Raji (cell line): ENCODE data around the gene LMF2.

ENCODE experiments used
- POLR2A ChIP-seq: IDR thresholded peaks from 2 replicates; pipeline ENCODE4 v1.6.1; 2011; ENCODE audit warnings: low read depth, low read length, control low read depth; ENCODE audit not compliant: insufficient read depth

The LMF2 gene

DNA sequence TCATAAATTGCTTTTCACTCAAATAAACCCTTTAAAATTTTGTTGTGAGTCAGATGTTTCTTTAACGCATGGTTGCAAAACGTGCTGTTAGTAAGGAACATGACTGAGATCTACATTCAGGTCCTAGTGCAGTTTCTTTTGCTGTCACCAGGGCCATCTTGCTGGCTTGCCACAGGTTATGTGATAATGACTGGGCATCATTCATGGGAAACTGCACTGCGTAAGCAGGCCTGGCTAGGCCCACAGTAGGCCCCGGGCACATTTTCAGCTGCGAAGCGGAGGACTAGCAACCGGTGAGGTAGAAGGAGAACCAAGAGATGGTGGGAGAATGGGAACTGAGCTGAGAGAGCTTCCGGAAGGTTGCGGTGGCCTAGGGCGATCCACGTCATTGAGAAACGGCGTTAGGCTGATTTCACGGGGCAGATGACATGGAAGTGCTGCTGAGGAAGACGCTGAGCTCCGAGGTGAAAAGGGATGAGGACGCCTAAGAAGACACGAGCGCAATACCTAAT lies 35.0 kb upstream of the LMF2 start:
- no peak for TF ChIP-seq POLR2A

DNA sequence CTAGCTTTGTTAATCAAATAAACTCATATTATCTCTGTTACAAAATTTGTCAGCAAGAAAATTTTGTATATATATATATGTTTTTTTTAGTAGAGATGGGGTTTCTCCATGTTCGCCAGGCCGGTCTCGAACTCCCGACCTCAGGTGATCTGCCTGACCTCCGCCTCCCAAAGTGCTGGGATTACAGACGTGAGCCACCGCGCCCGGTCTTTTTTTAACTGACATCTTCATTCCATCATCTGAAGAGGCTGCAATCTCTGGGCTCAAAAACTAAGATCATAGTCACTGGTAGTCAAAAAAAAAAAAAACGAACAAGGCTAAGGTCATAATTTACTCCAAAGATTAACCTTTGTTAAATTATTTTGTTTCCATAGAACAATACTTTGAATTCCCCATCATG lies 32.9 kb upstream of the LMF2 start:
- TF ChIP-seq POLR2A = no peak

- no peak for TF ChIP-seq POLR2A
Observed at GRCh38 chr22:50537765-50538164, 30.3 kb upstream of the LMF2 start.

DNA sequence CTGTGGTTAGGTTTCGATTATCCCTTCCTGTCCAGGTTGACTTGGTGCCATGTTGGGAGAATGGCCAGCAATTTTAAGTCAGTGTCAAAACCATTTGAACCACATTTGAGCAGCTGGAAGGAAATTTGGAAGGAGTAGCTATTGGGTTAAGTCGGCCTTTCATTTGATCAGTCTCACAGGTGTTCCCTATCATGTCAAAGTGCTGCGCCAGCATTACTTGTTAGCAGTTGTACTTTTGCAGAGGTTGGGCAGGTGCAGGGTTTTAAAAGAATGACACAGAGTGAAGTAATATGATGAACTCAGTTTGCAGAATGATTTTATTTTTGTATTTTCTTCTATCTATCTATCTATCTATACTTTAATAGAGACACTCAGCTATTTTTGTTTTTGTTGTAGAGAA lies 28.7 kb upstream of the LMF2 start:
- no peak for TF ChIP-seq POLR2A

- TF ChIP-seq POLR2A = peak; percentile 53
Observed at GRCh38 chr22:50535113-50535512, 27.6 kb upstream of the LMF2 start.

DNA sequence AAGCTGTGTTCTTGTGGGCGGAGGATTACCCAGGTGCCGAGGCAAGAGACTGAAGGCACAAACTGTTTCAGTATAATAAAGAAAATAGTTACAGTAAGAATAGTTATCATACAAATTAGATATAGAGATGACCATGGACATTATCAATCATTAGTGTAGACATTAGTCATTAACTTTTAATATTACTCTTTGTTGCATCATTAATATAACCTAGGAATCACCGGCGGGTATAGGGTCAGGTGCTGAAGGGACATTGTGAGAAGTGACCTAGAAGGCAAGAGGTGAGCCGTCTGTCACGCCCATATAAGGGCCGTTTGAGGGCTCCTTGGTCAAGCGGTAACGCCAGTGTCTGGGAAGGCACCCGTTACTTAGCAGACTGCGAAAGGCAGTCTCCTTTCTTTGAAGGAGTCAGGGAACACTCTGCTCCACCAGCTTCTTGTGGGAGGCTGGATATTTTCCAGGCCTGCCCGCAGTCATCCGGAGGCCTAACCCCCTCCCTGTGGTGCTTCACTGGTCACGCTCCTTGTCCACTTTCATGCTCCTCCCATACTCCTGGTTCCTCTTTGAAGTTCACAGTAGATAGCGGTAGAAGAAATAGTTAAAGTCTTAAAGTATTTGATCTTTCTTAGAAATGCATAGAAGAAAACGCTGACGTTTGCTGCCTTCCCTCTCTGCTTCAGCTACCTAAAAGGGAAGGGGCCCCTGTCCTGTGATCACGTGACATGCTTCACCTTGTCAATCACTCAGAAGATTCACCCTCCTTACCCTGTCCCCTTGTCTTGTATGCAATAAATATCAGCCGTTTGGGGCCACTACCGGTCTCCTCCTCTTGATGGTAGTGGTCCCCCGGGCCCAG lies 26.6 kb upstream of the LMF2 start:
- peak; percentile 64 for TF ChIP-seq POLR2A

- no peak for TF ChIP-seq POLR2A
Observed at GRCh38 chr22:50532824-50533796, 25.6 kb upstream of the LMF2 start.

- TF ChIP-seq POLR2A = no peak; the same call in 1 of the 2 replicates
Observed at GRCh38 chr22:50531962-50532674, 24.6 kb upstream of the LMF2 start.

- TF ChIP-seq POLR2A = peak; percentile 67
Observed at GRCh38 chr22:50531546-50531961, 24.1 kb upstream of the LMF2 start.

DNA sequence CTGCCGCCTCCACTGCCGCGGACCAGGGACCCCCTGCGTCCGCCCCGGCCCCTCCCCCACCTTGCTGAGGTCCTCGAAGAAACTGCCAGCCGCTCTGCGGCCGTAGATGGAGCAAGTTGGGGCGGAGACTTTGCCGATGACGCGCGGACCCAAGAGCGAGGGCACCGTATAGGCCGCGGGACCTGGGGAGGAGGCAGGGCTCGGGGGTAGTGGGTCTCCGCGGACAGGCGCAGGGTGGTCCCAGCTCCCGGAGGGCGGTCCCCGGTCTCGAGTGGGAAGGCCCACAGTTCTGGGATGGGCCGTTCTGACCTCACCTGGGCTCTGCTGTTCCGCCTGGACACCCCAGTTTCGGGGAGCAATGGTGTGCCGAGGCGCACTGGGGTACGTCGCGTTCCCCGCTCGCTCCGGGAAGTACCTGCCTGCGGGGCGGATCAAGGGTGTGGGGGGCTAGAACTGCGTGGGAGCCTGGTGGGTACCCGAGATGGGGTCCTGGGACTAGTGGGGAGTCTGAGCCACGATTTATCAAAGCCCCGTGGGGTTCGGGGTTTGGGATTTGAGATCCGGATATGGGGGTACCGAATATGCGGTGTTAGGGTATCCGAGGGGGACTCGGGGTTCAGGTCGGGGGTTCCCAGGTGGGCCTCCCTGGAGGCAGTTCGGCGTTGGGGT lies 23.5 kb upstream of the LMF2 start:
- peak; percentile 72 for TF ChIP-seq POLR2A

DNA sequence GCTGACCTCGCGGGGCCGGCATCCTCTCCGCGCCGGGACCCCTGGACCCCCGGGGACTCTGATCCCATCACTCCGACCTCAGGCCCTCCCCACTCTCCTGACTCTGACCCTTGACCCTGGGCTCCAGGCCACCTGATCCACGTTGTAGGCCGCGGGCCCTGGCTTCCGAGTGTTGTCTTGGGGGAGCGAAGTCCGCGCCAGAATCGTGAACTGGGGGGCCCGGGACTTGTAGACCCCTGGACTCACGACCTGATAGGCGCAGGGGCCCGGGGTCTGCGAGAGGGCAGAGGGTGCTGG lies 23.0 kb upstream of the LMF2 start:
- TF ChIP-seq POLR2A = no peak

DNA sequence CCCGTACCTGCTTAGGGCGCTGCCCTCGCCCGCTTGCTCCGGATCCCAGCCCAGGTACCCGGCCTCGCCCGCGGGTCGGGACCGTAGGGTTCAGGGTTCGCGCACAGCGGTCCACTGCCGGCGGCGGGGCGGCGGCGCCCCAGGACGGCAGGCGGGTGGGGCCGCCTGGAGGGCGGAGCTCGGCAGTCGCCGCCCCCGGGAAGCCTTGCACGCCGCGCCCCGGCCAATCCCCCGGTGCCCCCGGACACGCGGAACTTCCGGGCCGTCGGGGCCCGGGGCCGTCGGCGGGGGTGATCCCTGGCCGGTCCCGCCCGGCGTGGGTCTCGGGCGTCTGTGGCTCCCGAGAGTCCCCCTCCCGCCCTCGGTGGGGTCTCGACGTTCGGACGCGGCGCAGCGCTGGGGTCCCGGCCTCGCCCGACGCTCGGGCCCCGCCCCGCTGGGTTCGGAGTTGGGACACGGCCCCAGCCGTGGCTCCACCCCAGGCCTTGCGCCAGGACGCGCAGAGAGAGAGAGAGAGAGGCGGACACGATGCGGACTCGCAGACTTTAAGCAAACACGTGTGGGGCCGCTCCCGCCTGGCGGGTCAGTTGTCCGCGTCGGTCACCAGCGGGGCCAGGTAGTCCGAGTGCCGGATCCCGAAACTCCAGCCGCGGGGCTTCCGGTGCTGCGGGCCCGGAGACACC lies 22.5 kb upstream of the LMF2 start, which contains the start of gene TYMP:
TYMP (minus strand) TSS at position 116 of the 683 bp plus-strand sequence. CDS start 303 bp downstream, outside the sequence.
- peak; percentile 57; the same call in 1 of the 2 replicates for TF ChIP-seq POLR2A

- peak; percentile 67 for TF ChIP-seq POLR2A
Observed at GRCh38 chr22:50529416-50529896, 22.0 kb upstream of the LMF2 start.
